Endometrial microvascular endothelial cells (primary cell): Measurements from ENCODE around the gene RABL3. TPM values are rescaled to one million over a fixed set of nuclear protein-coding genes. Genes with fewer than 3 reads are reported as not detected.

ENCODE experiments used
- total RNA-seq: library from RNA; depleted of rRNA; stranded (reverse); fragments of >200 nt; gene quantifications from one replicate; pipeline ENCODE4 v1.2.3, GENCODE V29; 2015; ENCODE audit errors: inconsistent ontology term

RABL3 gene
- total RNA-seq, 1 donor from 2014 or later, result 16.8 TPM

Other genes starting within 250 kb of the RABL3 start
- 114 TPM for gene NDUFB4, start 146.2 kb downstream of the RABL3 start, total RNA-seq
- not detected for gene HGD, start 60.3 kb downstream of the RABL3 start, total RNA-seq
- 41.6 TPM for gene GTF2E1, start 228 bp upstream of the RABL3 start, total RNA-seq
- not detected for gene STXBP5L, start 165.7 kb upstream of the RABL3 start, total RNA-seq